Measurements from ENCODE around the gene SH3RF3.

SH3RF3 gene

GRCh38 chr2:109406301-109406700, 277.3 kb downstream of the SH3RF3 start:
- Histone ChIP-seq H3K4me3 (ENCODE audit: low read depth, low read length) (no peak overlapping the region), H3K9ac (no peak overlapping the region), H3K27me3 (ENCODE audit: control insufficient read depth, insufficient read depth, low read length) (no peaks in the 10 kb centered on the region), H3K79me2 (no peaks in the 10 kb centered on the region), H3K4me1 (no peaks in the 10 kb centered on the region), H3K36me3 (ENCODE audit: control insufficient read depth, insufficient read depth, low read length) (no peaks in the 10 kb centered on the region), H2AFZ (no peak overlapping the region), H3K4me2 (ENCODE audit: low read length) (no peak overlapping the region), H3K27ac (no peak overlapping the region), H3K9me3 (ENCODE audit: control insufficient read depth, low read length) (no peaks in the 10 kb centered on the region)
- no peak for TF ChIP-seq CTCF (IDR thresholded peaks at IDR 0.05)

GRCh38 chr2:109407276-109408042, 278.5 kb downstream of the SH3RF3 start:
- H3K9ac ChIP-seq = no peak overlapping the region
- no peaks in the 10 kb centered on the region for H3K4me1 ChIP-seq
- H3K4me2 ChIP-seq (ENCODE audit: low read length) = no peak overlapping the region
- H3K79me2 ChIP-seq = no peaks in the 10 kb centered on the region
- no peak overlapping the region for H3K27ac ChIP-seq
- no peak for TF ChIP-seq CTCF (IDR thresholded peaks at IDR 0.05)
- H2AFZ ChIP-seq = no peak overlapping the region
- H3K9me3 ChIP-seq (ENCODE audit: control insufficient read depth, low read length) = no peaks in the 10 kb centered on the region
- no peaks in the 10 kb centered on the region for H3K27me3 ChIP-seq (ENCODE audit: control insufficient read depth, insufficient read depth, low read length)
- H3K36me3 ChIP-seq (ENCODE audit: control insufficient read depth, insufficient read depth, low read length) = no peaks in the 10 kb centered on the region
- no peak overlapping the region for H3K4me3 ChIP-seq (ENCODE audit: low read depth, low read length)

GRCh38 chr2:109408043-109408335, 279.0 kb downstream of the SH3RF3 start:
- no peak overlapping the region for H3K4me2 ChIP-seq (ENCODE audit: low read length)
- no peak overlapping the region for H3K27ac ChIP-seq
- no peak for TF ChIP-seq CTCF (IDR thresholded peaks at IDR 0.05)
- no peak overlapping the region for H2AFZ ChIP-seq
- no peaks in the 10 kb centered on the region for H3K4me1 ChIP-seq
- H3K4me3 ChIP-seq (ENCODE audit: low read depth, low read length) = no peak overlapping the region
- no peaks in the 10 kb centered on the region for H3K36me3 ChIP-seq (ENCODE audit: control insufficient read depth, insufficient read depth, low read length)
- no peaks in the 10 kb centered on the region for H3K9me3 ChIP-seq (ENCODE audit: control insufficient read depth, low read length)
- H3K27me3 ChIP-seq (ENCODE audit: control insufficient read depth, insufficient read depth, low read length) = no peaks in the 10 kb centered on the region
- H3K79me2 ChIP-seq = no peaks in the 10 kb centered on the region
- no peak overlapping the region for H3K9ac ChIP-seq

GRCh38 chr2:109409321-109410038, 280.5 kb downstream of the SH3RF3 start:
- Histone ChIP-seq H3K9me3 (ENCODE audit: control insufficient read depth, low read length) (no peaks in the 10 kb centered on the region), H3K36me3 (ENCODE audit: control insufficient read depth, insufficient read depth, low read length) (no peaks in the 10 kb centered on the region), H3K27ac (no peak overlapping the region), H3K9ac (no peak overlapping the region), H2AFZ (no peak overlapping the region), H3K4me1 (no peaks in the 10 kb centered on the region), H3K4me2 (ENCODE audit: low read length) (no peak overlapping the region), H3K4me3 (ENCODE audit: low read depth, low read length) (no peak overlapping the region), H3K27me3 (ENCODE audit: control insufficient read depth, insufficient read depth, low read length) (no peaks in the 10 kb centered on the region), H3K79me2 (no peaks in the 10 kb centered on the region)
- TF ChIP-seq CTCF (IDR thresholded peaks at IDR 0.05) = no peak
